Immature natural killer cell (primary cell): ENCODE results near the gene RABGEF1. TPM values are rescaled to one million over a fixed set of nuclear protein-coding genes. Genes with fewer than 3 reads are reported as not detected.
A peak's percentile ranks its signal among the peaks of the same experiment; 100 is the strongest.
"Not testable (repeated sequence)": the region's sequence is repeated elsewhere in the genome, so short reads cannot be mapped to it uniquely, and the experiment has no call there.

Experiments
- DNase-seq, 3 donors: peaks; one replicate each; pipeline ENCODE4 v3.0.0; 2022; ENCODE audit warnings: mixed read lengths in 1 of 3
- H3K27ac Mint-ChIP-seq, 6 donors: one replicate each; pipeline ENCODE4 v1.8.0; 2020; ENCODE audit warnings: mixed read lengths in 6 of 6, mild to moderate bottlenecking in 5 of 6, inconsistent platforms in 4 of 6, moderate library complexity in 3 of 6
- H3K27me3 Mint-ChIP-seq, 3 donors: one replicate each; pipeline ENCODE4 v1.8.0; 2020 to 2021; ENCODE audit warnings: low read depth in 3 of 3, mild to moderate bottlenecking in 3 of 3, mixed read lengths in 3 of 3, moderate library complexity in 3 of 3, inconsistent platforms in 1 of 3
- H3K36me3 Mint-ChIP-seq, 3 donors: one replicate each; pipeline ENCODE4 v1.8.0; 2020; ENCODE audit warnings: mixed read lengths in 3 of 3, inconsistent platforms in 2 of 3, mild to moderate bottlenecking in 2 of 3
- H3K4me1 Mint-ChIP-seq, 2 donors: one replicate each; pipeline ENCODE4 v1.8.0; 2020; ENCODE audit warnings: inconsistent platforms in 2 of 2, mild to moderate bottlenecking in 2 of 2, mixed read lengths in 2 of 2, moderate library complexity in 1 of 2
- H3K4me3 Mint-ChIP-seq, 5 donors: one replicate each; pipeline ENCODE4 v1.8.0; 2020; ENCODE audit warnings: mild to moderate bottlenecking in 5 of 5, mixed read lengths in 5 of 5, inconsistent platforms in 3 of 5, moderate library complexity in 3 of 5
- H3K9me3 Mint-ChIP-seq, 6 donors: one replicate each; pipeline ENCODE4 v1.8.0; 2020; ENCODE audit warnings: mild to moderate bottlenecking in 6 of 6, mixed read lengths in 6 of 6, inconsistent platforms in 4 of 6, moderate library complexity in 3 of 6
- polyA plus RNA-seq, 3 donors: library from polyadenylated mRNA; unstranded; fragments of 300-500 nt; fragmentation: Illumina TruSeq; gene quantifications; one replicate each; pipeline ENCODE4 v1.2.3, GENCODE V29; 2021

Gene RABGEF1
- 10 to 100 TPM; 13.8 to 30.3 (median 22.6) TPM for polyA plus RNA-seq

- Mint-ChIP-seq H3K4me3 (peak within 1 kb of the TSS; percentile 91 to 96 (median 92)), H3K27ac (peak within 1 kb of the TSS; percentile 95 to 97 (median 96)), H3K9me3 (peaks cover 0 to 2% (median 0%) of the 10 kb centered on the region in 6 donors), H3K4me1 (peaks cover 45 to 62% of the 10 kb centered on the region in 2 donors), H3K27me3 (peaks cover 7 to 32% (median 9%) of the 10 kb centered on the region in 3 donors), H3K36me3 (peaks cover 5 to 10% (median 5%) of the 10 kb centered on the region in 3 donors)
- DNase-seq = peak; percentile 97
These were observed at the start of gene RABGEF1 for GRCh38 chr7:66740302-66740979. Gene RABGEF1 (plus strand): TSS chr7:66740733. CDS start chr7:66771900, 31,167 bp downstream.

- H3K4me3 Mint-ChIP-seq = no peak overlapping the region
- peak overlapping the region in 1 of 6 donors; percentile 46 for H3K27ac Mint-ChIP-seq
- no peak for DNase-seq
- H3K27me3 Mint-ChIP-seq = peaks cover 3 to 7% (median 6%) of the 10 kb centered on the region in 3 donors
- H3K36me3 Mint-ChIP-seq = peaks cover 0 to 9% (median 1%) of the 10 kb centered on the region in 3 donors
- peaks cover 0 to 1% (median 0%) of the 10 kb centered on the region in 6 donors for H3K9me3 Mint-ChIP-seq
- no peaks in the 10 kb centered on the region for H3K4me1 Mint-ChIP-seq
These were observed 47.2 kb upstream of the RABGEF1 start for GRCh38 chr7:66693331-66693730.

- peaks cover 0 to 6% (median 0%) of the 10 kb centered on the region in 3 donors for H3K36me3 Mint-ChIP-seq
- DNase-seq = no peak
- H3K27me3 Mint-ChIP-seq = peaks cover 3 to 6% (median 5%) of the 10 kb centered on the region in 3 donors
- peak overlapping the region in 1 of 6 donors; percentile 7 for H3K27ac Mint-ChIP-seq
- H3K4me3 Mint-ChIP-seq = no peak overlapping the region
- no peaks in the 10 kb centered on the region for H3K9me3 Mint-ChIP-seq
- H3K4me1 Mint-ChIP-seq = no peaks in the 10 kb centered on the region
These were observed 46.2 kb upstream of the RABGEF1 start for GRCh38 chr7:66694286-66694685.

GRCh38 chr7:66695417-66695816 lies 45.1 kb upstream of the RABGEF1 start:
- not testable (repeated sequence) for DNase-seq, H3K9me3 Mint-ChIP-seq, H3K4me1 Mint-ChIP-seq, H3K27me3 Mint-ChIP-seq, H3K36me3 Mint-ChIP-seq, H3K4me3 Mint-ChIP-seq
- H3K27ac Mint-ChIP-seq = peak overlapping the region in 2 of 6 donors; percentile 51 to 82

GRCh38 chr7:66696134-66696533 lies 44.4 kb upstream of the RABGEF1 start:
- H3K9me3 Mint-ChIP-seq, H3K27ac Mint-ChIP-seq, DNase-seq, H3K4me1 Mint-ChIP-seq, H3K27me3 Mint-ChIP-seq, H3K4me3 Mint-ChIP-seq, H3K36me3 Mint-ChIP-seq: not testable (repeated sequence)

- DNase-seq = no peak
- Mint-ChIP-seq H3K4me3 (no peak overlapping the region), H3K36me3 (peaks cover 0 to 6% (median 0%) of the 10 kb centered on the region in 3 donors), H3K27ac (no peak overlapping the region), H3K4me1 (no peaks in the 10 kb centered on the region), H3K27me3 (peaks cover 0 to 6% (median 3%) of the 10 kb centered on the region in 3 donors), H3K9me3 (no peaks in the 10 kb centered on the region)
These were observed 43.8 kb upstream of the RABGEF1 start for GRCh38 chr7:66696774-66697191.

- Mint-ChIP-seq H3K9me3 (no peaks in the 10 kb centered on the region), H3K27ac (no peak overlapping the region), H3K36me3 (peaks cover 0 to 6% (median 0%) of the 10 kb centered on the region in 3 donors), H3K27me3 (peaks cover 0 to 6% (median 3%) of the 10 kb centered on the region in 3 donors), H3K4me3 (no peak overlapping the region), H3K4me1 (no peaks in the 10 kb centered on the region)
- no peak for DNase-seq
These were observed 42.8 kb upstream of the RABGEF1 start for GRCh38 chr7:66697449-66698438.

GRCh38 chr7:66698652-66699205 lies 41.8 kb upstream of the RABGEF1 start:
- no peak for DNase-seq
- no peaks in the 10 kb centered on the region for H3K4me1 Mint-ChIP-seq
- H3K9me3 Mint-ChIP-seq = no peaks in the 10 kb centered on the region
- no peak overlapping the region for H3K27ac Mint-ChIP-seq
- H3K36me3 Mint-ChIP-seq = peaks cover 0 to 6% (median 0%) of the 10 kb centered on the region in 3 donors
- H3K27me3 Mint-ChIP-seq = peaks cover 0 to 6% (median 3%) of the 10 kb centered on the region in 3 donors
- no peak overlapping the region for H3K4me3 Mint-ChIP-seq

GRCh38 chr7:66699998-66700397 lies 40.5 kb upstream of the RABGEF1 start:
- no peak overlapping the region for H3K4me3 Mint-ChIP-seq
- no peak overlapping the region for H3K27ac Mint-ChIP-seq
- H3K27me3 Mint-ChIP-seq = peaks cover 0 to 3% (median 2%) of the 10 kb centered on the region in 3 donors
- DNase-seq = no peak
- no peaks in the 10 kb centered on the region for H3K4me1 Mint-ChIP-seq
- H3K9me3 Mint-ChIP-seq = no peaks in the 10 kb centered on the region
- H3K36me3 Mint-ChIP-seq = no peaks in the 10 kb centered on the region

GRCh38 chr7:66700633-66701131 lies 39.9 kb upstream of the RABGEF1 start:
- H3K27me3 Mint-ChIP-seq = peaks cover 0 to 3% (median 2%) of the 10 kb centered on the region in 3 donors
- H3K36me3 Mint-ChIP-seq = no peaks in the 10 kb centered on the region
- DNase-seq = no peak
- peak overlapping the region in 1 of 6 donors; percentile 40 for H3K27ac Mint-ChIP-seq
- H3K4me1 Mint-ChIP-seq = no peaks in the 10 kb centered on the region
- no peaks in the 10 kb centered on the region for H3K9me3 Mint-ChIP-seq
- no peak overlapping the region for H3K4me3 Mint-ChIP-seq

- Mint-ChIP-seq H3K36me3 (peaks cover 10 to 18% (median 17%) of the 10 kb centered on the region in 3 donors), H3K27ac (no peak overlapping the region), H3K27me3 (peaks cover 0 to 2% (median 0%) of the 10 kb centered on the region in 3 donors), H3K4me1 (no peaks in the 10 kb centered on the region), H3K9me3 (peaks cover 0 to 2% (median 0%) of the 10 kb centered on the region in 6 donors), H3K4me3 (no peak overlapping the region)
- DNase-seq = no peak
These were observed 32.7 kb upstream of the RABGEF1 start for GRCh38 chr7:66707825-66708224.

GRCh38 chr7:66710752-66711151 lies 29.8 kb upstream of the RABGEF1 start:
- not testable (repeated sequence) for H3K4me1 Mint-ChIP-seq, H3K27ac Mint-ChIP-seq, H3K4me3 Mint-ChIP-seq, DNase-seq, H3K9me3 Mint-ChIP-seq, H3K27me3 Mint-ChIP-seq
- peaks cover 33 to 44% (median 41%) of the 10 kb centered on the region in 3 donors for H3K36me3 Mint-ChIP-seq

GRCh38 chr7:66713687-66714086 lies 26.8 kb upstream of the RABGEF1 start:
- H3K27ac Mint-ChIP-seq = no peak overlapping the region
- H3K27me3 Mint-ChIP-seq = peaks cover 0 to 3% (median 0%) of the 10 kb centered on the region in 3 donors
- H3K4me3 Mint-ChIP-seq = no peak overlapping the region
- H3K4me1 Mint-ChIP-seq = no peaks in the 10 kb centered on the region
- peaks cover 0 to 7% (median 2%) of the 10 kb centered on the region in 6 donors for H3K9me3 Mint-ChIP-seq
- peaks cover 31 to 41% (median 37%) of the 10 kb centered on the region in 3 donors for H3K36me3 Mint-ChIP-seq
- DNase-seq = no peak
